Lower leg skin (tissue), 3 donors: ENCODE results near the gene ZC3H7A.

Source experiments
- POLR2A ChIP-seq, 2 donors: fragments of 450-650 bp; IDR thresholded peaks; one replicate each; pipeline ENCODE4 v1.6.1; 2016 to 2017; ENCODE audit warnings: antibody characterized with exemption in 2 of 2, mild to moderate bottlenecking in 1 of 2, moderate library complexity in 1 of 2
- TF ChIP-seq, protein P1 (sequence below), 3 donors: fragments of 450-650 bp; IDR thresholded peaks; one replicate each; pipeline ENCODE4 v1.5.1; 2016; ENCODE audit warnings: antibody characterized with exemption in 3 of 3, mild to moderate bottlenecking in 3 of 3, moderate library complexity in 2 of 3

DNA sequence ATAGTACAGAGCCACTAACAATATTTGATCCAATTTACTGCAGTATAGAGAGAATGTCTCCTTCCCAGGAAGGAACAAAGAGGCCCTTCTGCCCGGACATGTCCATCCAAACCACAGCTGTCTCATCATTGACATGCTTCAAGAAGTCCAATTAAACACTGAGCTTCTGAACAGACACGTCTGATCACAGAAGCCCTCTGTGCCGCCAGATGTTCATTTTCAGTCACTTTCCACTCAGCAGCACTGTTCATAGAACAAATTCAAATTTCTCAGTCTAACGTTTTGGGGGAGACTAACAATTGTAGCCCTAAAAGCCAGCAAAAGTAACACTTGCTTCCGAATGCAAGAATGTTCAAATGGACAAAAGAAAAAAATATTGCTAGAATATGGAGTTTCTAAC, 15.3 kb downstream of the ZC3H7A start:
- TF ChIP-seq, protein P1, sequence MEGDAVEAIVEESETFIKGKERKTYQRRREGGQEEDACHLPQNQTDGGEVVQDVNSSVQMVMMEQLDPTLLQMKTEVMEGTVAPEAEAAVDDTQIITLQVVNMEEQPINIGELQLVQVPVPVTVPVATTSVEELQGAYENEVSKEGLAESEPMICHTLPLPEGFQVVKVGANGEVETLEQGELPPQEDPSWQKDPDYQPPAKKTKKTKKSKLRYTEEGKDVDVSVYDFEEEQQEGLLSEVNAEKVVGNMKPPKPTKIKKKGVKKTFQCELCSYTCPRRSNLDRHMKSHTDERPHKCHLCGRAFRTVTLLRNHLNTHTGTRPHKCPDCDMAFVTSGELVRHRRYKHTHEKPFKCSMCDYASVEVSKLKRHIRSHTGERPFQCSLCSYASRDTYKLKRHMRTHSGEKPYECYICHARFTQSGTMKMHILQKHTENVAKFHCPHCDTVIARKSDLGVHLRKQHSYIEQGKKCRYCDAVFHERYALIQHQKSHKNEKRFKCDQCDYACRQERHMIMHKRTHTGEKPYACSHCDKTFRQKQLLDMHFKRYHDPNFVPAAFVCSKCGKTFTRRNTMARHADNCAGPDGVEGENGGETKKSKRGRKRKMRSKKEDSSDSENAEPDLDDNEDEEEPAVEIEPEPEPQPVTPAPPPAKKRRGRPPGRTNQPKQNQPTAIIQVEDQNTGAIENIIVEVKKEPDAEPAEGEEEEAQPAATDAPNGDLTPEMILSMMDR (IDR thresholded peaks at IDR 0.05), result no peak
- no peak for TF ChIP-seq POLR2A (IDR thresholded peaks at IDR 0.05)
